Measurements from ENCODE around the gene ADAMTS13. TPM values are rescaled to one million over a fixed set of nuclear protein-coding genes. Genes with fewer than 3 reads are reported as not detected.

Gene ADAMTS13
- total RNA-seq, 1 donor, result 1.3 TPM

- no peak for DNase-seq (ENCODE audit: low read depth)
- no peak for TF ChIP-seq CTCF (IDR thresholded peaks at IDR 0.05; ENCODE audit: insufficient read depth, low read depth, low read length)
- no peak overlapping the region for H3K4me3 ChIP-seq (ENCODE audit: low read depth, low read length)
Observed at GRCh38 chr9:133507246-133507965, 85.2 kb downstream of the ADAMTS13 start.

- TF ChIP-seq CTCF (IDR thresholded peaks at IDR 0.05; ENCODE audit: insufficient read depth, low read depth, low read length), result no peak
- H3K4me3 ChIP-seq (ENCODE audit: low read depth, low read length), result no peak overlapping the region
- DNase-seq (ENCODE audit: low read depth), result no peak
Observed at GRCh38 chr9:133508046-133508445, 85.9 kb downstream of the ADAMTS13 start.

Other genes starting within 250 kb of the ADAMTS13 start
- gene OBP2B, start 213.1 kb upstream of the ADAMTS13 start, total RNA-seq, result not detected in 2 replicates
- gene ABO, start 147.2 kb upstream of the ADAMTS13 start, total RNA-seq, result not detected in 2 replicates
- 7.4 and 8.2 TPM in 2 replicates for gene SURF6, start 86.2 kb upstream of the ADAMTS13 start, total RNA-seq
- gene MED22, start 74.2 kb upstream of the ADAMTS13 start, total RNA-seq, result 11.9 and 12.1 TPM in 2 replicates
- gene RPL7A, start 74.1 kb upstream of the ADAMTS13 start, total RNA-seq, result 1,651 and 1,997 TPM in 2 replicates
- 13.4 and 14.2 TPM in 2 replicates for gene SURF1, start 65.9 kb upstream of the ADAMTS13 start, total RNA-seq
- gene SURF2, start 65.8 kb upstream of the ADAMTS13 start, total RNA-seq, result 12.1 and 16.1 TPM in 2 replicates
- gene SURF4, start 46.3 kb upstream of the ADAMTS13 start, total RNA-seq, result 403 and 513 TPM in 2 replicates
- 0.32 and 2.6 TPM in 2 replicates for gene STKLD1, start 46.0 kb upstream of the ADAMTS13 start, total RNA-seq
- 10.0 and 12.5 TPM in 2 replicates for gene REXO4, start 4.4 kb upstream of the ADAMTS13 start, total RNA-seq
- 3.9 and 7.7 TPM in 2 replicates for gene CACFD1, start 37.6 kb downstream of the ADAMTS13 start, total RNA-seq
- 35.4 and 41.9 TPM in 2 replicates for gene SLC2A6, start 56.7 kb downstream of the ADAMTS13 start, total RNA-seq
- not detected in 2 replicates for gene MYMK, start 102.6 kb downstream of the ADAMTS13 start, total RNA-seq
- gene ADAMTSL2, start 112.3 kb downstream of the ADAMTS13 start, total RNA-seq, result under 0.01 and 0.32 TPM in 2 replicates
- not detected in 2 replicates for gene FAM163B, start 187.0 kb downstream of the ADAMTS13 start, total RNA-seq
- gene DBH, start 214.0 kb downstream of the ADAMTS13 start, total RNA-seq, result not detected in 2 replicates